Keratinocyte (primary cell): Measurements from ENCODE around the gene UMAD1.

Experiments
- CTCF ChIP-seq, 3 experiments: IDR thresholded peaks in 1 of 3; conservative IDR thresholded peaks in 1 of 3; optimal IDR thresholded peaks in 1 of 3; 2 replicates in 2 of 3; 3 replicates in 1 of 3; pipeline versions ENCODE3 to v1.5.1; 2011; ENCODE audit warnings: low read length in 3 of 3, mild to moderate bottlenecking in 3 of 3, moderate library complexity in 2 of 3, control low read depth in 1 of 3, inconsistent platforms in 1 of 3; ENCODE audit not compliant: insufficient read depth in 2 of 3; ENCODE audit errors: extremely low read depth in 1 of 3
- EZH2 ChIP-seq: IDR thresholded peaks from one replicate; pipeline ENCODE4 v1.6.1; 2012; ENCODE audit warnings: inconsistent platforms, mild to moderate bottlenecking, low read length, moderate library complexity

- TF ChIP-seq CTCF (optimal IDR thresholded peaks at IDR 0.05 in 1 of 3, IDR thresholded peaks at IDR 0.05 in 1 of 3, conservative IDR thresholded peaks at IDR 0.05 in 1 of 3; ENCODE audit: extremely low read depth in 1 of 3, insufficient read depth in 2 of 3, low read length in 3 of 3) (no peak), EZH2 (no peak)
Observed at GRCh38 chr7:7707246-7707645, 66.7 kb downstream of the UMAD1 start.
